Type B pancreatic cell (in vitro differentiated cells): ENCODE data around the gene CDK5R2. TPM values are rescaled to one million over a fixed set of nuclear protein-coding genes. Genes with fewer than 3 reads are reported as not detected.
"Not testable (repeated sequence)": the region's sequence is repeated elsewhere in the genome, so short reads cannot be mapped to it uniquely, and the experiment has no call there.

Experiments
- DNase-seq: peaks from one replicate; pipeline ENCODE4 v3.0.0; 2021; ENCODE audit warnings: mixed read lengths; ENCODE audit not compliant: unreplicated experiment; ENCODE audit errors: extremely low spot score
- H3K27ac Mint-ChIP-seq: 2 replicates; pipeline ENCODE4 v1.8.0; 2021; ENCODE audit warnings: mild to moderate bottlenecking, mixed read lengths
- H3K27me3 Mint-ChIP-seq: 2 replicates; pipeline ENCODE4 v1.8.0; 2021; ENCODE audit warnings: mixed read lengths
- H3K36me3 Mint-ChIP-seq: 2 replicates; pipeline ENCODE4 v1.8.0; 2021; ENCODE audit warnings: mixed read lengths
- H3K4me1 Mint-ChIP-seq: one replicate; pipeline ENCODE4 v1.8.0; 2021; ENCODE audit warnings: mixed read lengths; ENCODE audit not compliant: unreplicated experiment
- H3K4me3 Mint-ChIP-seq: 2 replicates; pipeline ENCODE4 v1.8.0; 2021; ENCODE audit warnings: mild to moderate bottlenecking, mixed read lengths
- H3K9me3 Mint-ChIP-seq: 2 replicates; pipeline ENCODE4 v1.8.0; 2021; ENCODE audit warnings: mixed read lengths
- total RNA-seq: library from RNA; stranded (reverse); gene quantifications from 2 replicates; pipeline ENCODE4 v1.2.1, GENCODE V29; 2021; ENCODE audit warnings: low replicate concordance
- TF ChIP-seq, protein P1 (sequence below): fragments of 200-600 bp; sonication (generic); conservative IDR thresholded peaks from 2 replicates; pipeline ENCODE4 v1.5.0; 2021; ENCODE audit warnings: antibody characterized with exemption, mild to moderate bottlenecking

The CDK5R2 gene
- total RNA-seq, 1 donor from 2014 or later = 5.9 TPM

DNA sequence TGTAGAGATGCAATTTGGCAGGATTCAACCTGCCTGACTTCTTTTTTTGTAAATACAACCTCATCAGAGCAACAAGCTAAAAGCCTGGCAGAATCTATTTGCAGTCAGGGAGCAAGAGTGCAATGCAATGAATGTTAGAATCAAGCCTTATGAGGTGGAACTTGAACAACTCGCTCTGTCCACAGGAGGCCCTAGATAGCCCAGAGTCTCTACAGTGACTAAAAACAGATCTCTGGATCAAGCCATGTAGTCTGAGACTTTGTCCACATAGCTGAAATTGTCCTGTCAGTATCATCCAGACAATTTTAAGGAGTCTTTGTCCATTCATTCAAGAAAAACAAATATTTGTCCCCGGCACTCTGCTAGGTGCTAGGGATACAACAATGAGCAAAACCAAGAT, 32.0 kb upstream of the CDK5R2 start:
- H3K36me3 Mint-ChIP-seq = no peaks in the 10 kb centered on the region
- TF ChIP-seq, protein P1, sequence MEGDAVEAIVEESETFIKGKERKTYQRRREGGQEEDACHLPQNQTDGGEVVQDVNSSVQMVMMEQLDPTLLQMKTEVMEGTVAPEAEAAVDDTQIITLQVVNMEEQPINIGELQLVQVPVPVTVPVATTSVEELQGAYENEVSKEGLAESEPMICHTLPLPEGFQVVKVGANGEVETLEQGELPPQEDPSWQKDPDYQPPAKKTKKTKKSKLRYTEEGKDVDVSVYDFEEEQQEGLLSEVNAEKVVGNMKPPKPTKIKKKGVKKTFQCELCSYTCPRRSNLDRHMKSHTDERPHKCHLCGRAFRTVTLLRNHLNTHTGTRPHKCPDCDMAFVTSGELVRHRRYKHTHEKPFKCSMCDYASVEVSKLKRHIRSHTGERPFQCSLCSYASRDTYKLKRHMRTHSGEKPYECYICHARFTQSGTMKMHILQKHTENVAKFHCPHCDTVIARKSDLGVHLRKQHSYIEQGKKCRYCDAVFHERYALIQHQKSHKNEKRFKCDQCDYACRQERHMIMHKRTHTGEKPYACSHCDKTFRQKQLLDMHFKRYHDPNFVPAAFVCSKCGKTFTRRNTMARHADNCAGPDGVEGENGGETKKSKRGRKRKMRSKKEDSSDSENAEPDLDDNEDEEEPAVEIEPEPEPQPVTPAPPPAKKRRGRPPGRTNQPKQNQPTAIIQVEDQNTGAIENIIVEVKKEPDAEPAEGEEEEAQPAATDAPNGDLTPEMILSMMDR = no peak
- no peaks in the 10 kb centered on the region for H3K4me1 Mint-ChIP-seq
- H3K27me3 Mint-ChIP-seq = peaks cover 10% of the 10 kb centered on the region
- H3K9me3 Mint-ChIP-seq = no peaks in the 10 kb centered on the region
- H3K27ac Mint-ChIP-seq = no peak overlapping the region
- H3K4me3 Mint-ChIP-seq = no peak overlapping the region
- no peak for DNase-seq

DNA sequence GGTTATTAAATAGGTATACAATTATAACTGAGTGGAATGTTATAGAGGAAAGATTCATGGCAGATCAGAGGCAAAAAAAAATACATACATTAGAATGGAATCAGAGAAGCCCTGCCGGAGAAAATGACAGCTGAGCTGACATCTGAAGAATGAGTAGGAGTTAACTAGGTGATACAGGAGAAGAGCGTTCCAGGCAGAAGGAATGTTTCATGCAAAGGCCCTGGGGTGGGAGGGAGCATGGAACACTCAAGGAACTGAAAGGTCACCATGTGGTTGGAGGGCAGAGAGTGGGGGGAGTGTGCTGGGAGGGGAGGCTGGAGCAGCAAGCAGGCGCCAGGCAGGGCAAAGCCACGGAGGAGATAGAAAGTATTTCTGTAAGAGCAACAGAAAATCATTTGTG, 31.6 kb upstream of the CDK5R2 start:
- Mint-ChIP-seq H3K27ac (no peak overlapping the region), H3K9me3 (no peaks in the 10 kb centered on the region), H3K4me1 (no peaks in the 10 kb centered on the region), H3K27me3 (peaks cover 11% of the 10 kb centered on the region), H3K4me3 (no peak overlapping the region), H3K36me3 (no peaks in the 10 kb centered on the region)
- no peak for DNase-seq
- TF ChIP-seq, protein P1 = no peak

DNA sequence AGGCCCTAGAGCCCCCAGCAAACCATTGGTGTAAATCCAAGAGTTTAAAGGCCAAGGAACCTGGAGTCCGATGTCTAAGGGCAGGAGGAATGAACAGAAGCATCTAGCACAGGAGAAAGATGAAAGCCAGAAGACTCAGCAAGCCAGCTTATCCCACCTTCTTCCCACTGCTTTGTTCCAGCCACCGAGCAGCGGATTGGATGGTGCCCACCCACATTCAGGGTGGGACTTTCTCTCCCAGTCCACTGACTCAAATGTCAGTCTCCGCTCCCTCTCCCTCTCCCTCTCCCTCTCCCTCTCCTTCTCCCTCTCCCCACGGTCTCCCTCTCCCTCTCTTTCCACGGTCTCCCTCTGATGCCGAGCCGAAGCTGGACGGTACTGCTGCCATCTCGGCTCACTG, 29.0 kb upstream of the CDK5R2 start:
- H3K9me3 Mint-ChIP-seq, H3K4me3 Mint-ChIP-seq, H3K4me1 Mint-ChIP-seq, DNase-seq, H3K36me3 Mint-ChIP-seq, H3K27ac Mint-ChIP-seq: not testable (repeated sequence)
- peaks cover 26% of the 10 kb centered on the region for H3K27me3 Mint-ChIP-seq

DNA sequence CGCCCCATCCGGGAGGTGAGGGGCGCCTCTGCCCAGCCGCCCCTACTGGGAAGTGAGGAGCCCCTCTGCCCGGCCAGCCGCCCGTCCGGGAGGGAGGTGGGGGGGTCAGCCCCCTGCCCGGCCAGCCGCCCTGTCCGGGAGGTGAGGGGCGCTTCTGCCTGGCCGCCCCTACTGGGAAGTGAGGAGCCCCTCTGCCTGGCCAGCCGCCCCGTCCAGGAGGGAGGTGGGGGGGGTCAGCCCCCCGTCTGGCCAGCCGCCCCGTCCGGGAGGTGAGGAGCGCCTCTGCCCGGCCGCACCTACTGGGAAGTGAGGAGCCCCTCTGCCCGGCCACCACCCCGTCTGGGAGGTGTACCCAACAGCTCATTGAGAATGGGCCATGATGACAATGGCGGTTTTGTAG, 27.7 kb upstream of the CDK5R2 start:
- H3K9me3 Mint-ChIP-seq, DNase-seq, H3K4me1 Mint-ChIP-seq, H3K27ac Mint-ChIP-seq, H3K4me3 Mint-ChIP-seq, H3K36me3 Mint-ChIP-seq: not testable (repeated sequence)
- H3K27me3 Mint-ChIP-seq = peaks cover 38% of the 10 kb centered on the region

DNA sequence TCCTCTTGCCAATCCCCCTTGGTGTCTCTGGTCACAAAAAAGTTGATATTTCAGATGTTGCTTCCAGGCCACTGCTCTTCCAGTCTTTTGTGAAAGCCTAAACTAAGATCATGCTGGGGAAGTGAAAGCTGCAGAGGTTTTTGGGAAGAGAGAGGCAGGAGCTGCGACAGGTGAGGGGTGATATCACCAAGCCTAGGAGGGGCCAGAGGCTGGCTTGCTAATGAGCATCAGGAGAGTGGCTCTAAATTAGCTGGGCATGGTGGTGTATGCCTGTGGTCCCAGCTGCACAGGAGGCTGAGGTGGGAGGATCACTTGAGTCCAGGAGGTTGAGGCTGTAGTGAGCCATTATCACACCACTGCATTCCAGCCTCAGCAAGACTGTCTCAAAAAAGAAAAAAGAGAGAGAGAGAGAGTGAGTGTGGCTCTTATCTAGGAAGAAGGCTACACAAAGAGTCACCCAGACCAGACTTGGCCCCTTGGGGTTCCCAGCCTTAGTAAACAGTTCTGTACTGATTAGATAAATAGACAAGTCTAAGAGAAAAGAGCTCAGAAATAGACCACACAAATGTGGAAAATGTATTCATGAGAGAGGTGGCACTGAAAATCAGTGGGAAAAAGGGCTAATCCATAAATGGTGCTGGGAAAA, 14.6 kb upstream of the CDK5R2 start:
- H3K27me3 Mint-ChIP-seq = peaks cover 59% of the 10 kb centered on the region
- TF ChIP-seq, protein P1 = no peak
- no peak overlapping the region for H3K4me3 Mint-ChIP-seq
- no peaks in the 10 kb centered on the region for H3K4me1 Mint-ChIP-seq
- DNase-seq = no peak
- H3K36me3 Mint-ChIP-seq = no peaks in the 10 kb centered on the region
- H3K27ac Mint-ChIP-seq = no peak overlapping the region
- no peaks in the 10 kb centered on the region for H3K9me3 Mint-ChIP-seq

DNA sequence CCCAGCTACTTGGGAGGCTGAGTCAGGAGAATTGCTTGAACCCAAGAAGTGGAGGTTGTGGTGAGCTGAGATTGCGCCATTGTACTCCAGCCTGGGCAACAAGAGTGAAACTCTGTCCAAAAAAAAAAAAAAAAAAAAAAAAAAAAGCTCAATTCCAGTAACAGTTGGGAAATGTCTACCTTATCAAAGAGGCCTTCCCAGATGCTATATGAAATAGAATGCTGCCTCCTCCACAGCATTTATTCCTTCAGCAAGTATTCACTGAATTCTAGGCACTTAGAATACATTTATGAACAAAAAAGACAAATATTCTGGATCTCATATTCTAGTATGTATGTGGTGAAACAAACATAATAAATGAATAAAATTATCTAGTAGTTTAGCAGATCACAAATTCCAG, 12.8 kb upstream of the CDK5R2 start:
- H3K4me1 Mint-ChIP-seq = no peaks in the 10 kb centered on the region
- H3K9me3 Mint-ChIP-seq = no peaks in the 10 kb centered on the region
- peaks cover 61% of the 10 kb centered on the region for H3K27me3 Mint-ChIP-seq
- H3K4me3 Mint-ChIP-seq = no peak overlapping the region
- TF ChIP-seq, protein P1 = no peak
- no peak overlapping the region for H3K27ac Mint-ChIP-seq
- H3K36me3 Mint-ChIP-seq = no peaks in the 10 kb centered on the region
- DNase-seq = no peak

DNA sequence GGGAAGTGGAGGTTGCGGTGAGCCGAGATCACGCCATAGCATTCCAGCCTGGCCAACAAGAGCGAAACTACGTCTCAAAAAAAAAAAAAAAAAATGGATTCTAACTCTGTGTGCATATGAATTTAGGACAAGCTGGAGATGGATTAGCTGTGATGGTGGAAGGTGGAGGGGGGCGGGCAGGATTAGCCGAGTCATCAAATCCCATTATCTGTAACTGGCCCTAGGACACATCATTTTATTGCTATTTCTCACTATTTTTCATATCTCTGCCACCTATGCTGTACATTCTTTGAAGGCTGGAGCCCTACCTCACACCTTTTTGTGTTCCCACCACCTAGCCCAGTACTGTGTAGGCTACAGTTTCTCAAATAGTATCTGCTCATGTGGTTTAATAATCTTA, 7.3 kb upstream of the CDK5R2 start:
- peaks cover 78% of the 10 kb centered on the region for H3K27me3 Mint-ChIP-seq
- H3K27ac Mint-ChIP-seq = no peak overlapping the region
- no peak overlapping the region for H3K4me3 Mint-ChIP-seq
- no peaks in the 10 kb centered on the region for H3K36me3 Mint-ChIP-seq
- DNase-seq = no peak
- TF ChIP-seq, protein P1 = no peak
- no peaks in the 10 kb centered on the region for H3K4me1 Mint-ChIP-seq
- H3K9me3 Mint-ChIP-seq = no peaks in the 10 kb centered on the region
